ENCODE results near the gene C1orf167. TPM values are rescaled to one million over a fixed set of nuclear protein-coding genes. Genes with fewer than 3 reads are reported as not detected.

The C1orf167 gene
- total RNA-seq, 3 donors from 2014 or later: 0.60 TPM; not detected in 2

GRCh38 chr1:11765661-11766428 is 3.9 kb downstream of the C1orf167 start:
- TF ChIP-seq CTCF (IDR thresholded peaks at IDR 0.05): no peak
- no peak for DNase-seq
- Histone ChIP-seq H3K4me3 (no peak overlapping the region), H3K9me3 (no peaks in the 10 kb centered on the region), H3K36me3 (ENCODE audit: low read depth) (no peaks in the 10 kb centered on the region), H3K4me1 (ENCODE audit: low read depth) (no peaks in the 10 kb centered on the region)
- intact Hi-C loops (cut with DNase I, micrococcal nuclease): no loop called here
- no peak for ATAC-seq

- ATAC-seq (no peak), DNase-seq (no peak)
Measured at GRCh38 chr1:11766429-11766776, 4.4 kb downstream of the C1orf167 start.

GRCh38 chr1:11767922-11768704 is 6.1 kb downstream of the C1orf167 start:
- intact Hi-C loops (cut with DNase I, micrococcal nuclease): no loop called here
- DNase-seq: no peak
- ATAC-seq: no peak
- no peaks in the 10 kb centered on the region for H3K9me3 ChIP-seq
- no peak for TF ChIP-seq CTCF (IDR thresholded peaks at IDR 0.05)
- no peaks in the 10 kb centered on the region for H3K36me3 ChIP-seq (ENCODE audit: low read depth)
- no peak overlapping the region for H3K4me3 ChIP-seq
- H3K4me1 ChIP-seq (ENCODE audit: low read depth): no peaks in the 10 kb centered on the region

More at GRCh38 chr1:11766429-11766776, 4.4 kb downstream of the C1orf167 start:
- H3K4me1 ChIP-seq (ENCODE audit: low read depth): no peaks in the 10 kb centered on the region
- no peaks in the 10 kb centered on the region for H3K36me3 ChIP-seq (ENCODE audit: low read depth)
- no peak overlapping the region for H3K4me3 ChIP-seq
- no peak for TF ChIP-seq CTCF (IDR thresholded peaks at IDR 0.05)
- H3K9me3 ChIP-seq: no peaks in the 10 kb centered on the region
- intact Hi-C loops (cut with DNase I, micrococcal nuclease): no loop called here

GRCh38 chr1:11768821-11769220 is 6.8 kb downstream of the C1orf167 start:
- no peak for TF ChIP-seq CTCF (IDR thresholded peaks at IDR 0.05)
- ATAC-seq (no peak), DNase-seq (no peak)
- no peak overlapping the region for H3K4me3 ChIP-seq
- H3K4me1 ChIP-seq (ENCODE audit: low read depth): no peaks in the 10 kb centered on the region
- intact Hi-C loops (cut with DNase I, micrococcal nuclease): no loop called here
- no peaks in the 10 kb centered on the region for H3K36me3 ChIP-seq (ENCODE audit: low read depth)
- no peaks in the 10 kb centered on the region for H3K9me3 ChIP-seq

- Histone ChIP-seq H3K36me3 (ENCODE audit: low read depth) (no peaks in the 10 kb centered on the region), H3K4me3 (no peak overlapping the region), H3K4me1 (ENCODE audit: low read depth) (no peaks in the 10 kb centered on the region), H3K9me3 (no peaks in the 10 kb centered on the region)
- TF ChIP-seq CTCF (IDR thresholded peaks at IDR 0.05): no peak
- DNase-seq (no peak), ATAC-seq (no peak)
- intact Hi-C loops (cut with DNase I, micrococcal nuclease): no loop called here
Measured at GRCh38 chr1:11769274-11769673, 7.3 kb downstream of the C1orf167 start.
